ENCODE measurements around the gene MIS12.

Gene MIS12

DNA sequence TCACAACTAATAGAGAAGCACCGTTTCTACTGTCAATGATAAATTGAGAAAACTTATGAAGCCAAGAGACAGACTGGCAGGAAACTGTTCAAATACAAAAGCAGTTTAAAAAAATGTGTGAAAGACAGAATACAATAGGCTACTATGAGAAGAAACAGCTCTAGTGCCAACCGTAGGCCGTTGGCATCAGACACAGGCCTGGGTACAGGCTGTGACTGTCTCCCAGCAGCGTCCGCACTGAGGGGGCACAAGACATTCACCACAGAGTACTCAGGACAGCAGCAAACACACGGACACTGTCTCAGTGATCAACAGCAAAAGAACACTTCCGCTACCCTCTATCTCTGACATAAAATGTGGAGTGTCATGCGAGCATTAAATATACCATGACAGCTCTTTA lies 39.6 kb upstream of the MIS12 start:
- in situ Hi-C loops (cut with MboI; ENCODE audit: low pct_unique_long_range_greater_than_20kb, low sequenced_read_pairs, unreplicated experiment) = no loop called here
- TF ChIP-seq, protein P1, sequence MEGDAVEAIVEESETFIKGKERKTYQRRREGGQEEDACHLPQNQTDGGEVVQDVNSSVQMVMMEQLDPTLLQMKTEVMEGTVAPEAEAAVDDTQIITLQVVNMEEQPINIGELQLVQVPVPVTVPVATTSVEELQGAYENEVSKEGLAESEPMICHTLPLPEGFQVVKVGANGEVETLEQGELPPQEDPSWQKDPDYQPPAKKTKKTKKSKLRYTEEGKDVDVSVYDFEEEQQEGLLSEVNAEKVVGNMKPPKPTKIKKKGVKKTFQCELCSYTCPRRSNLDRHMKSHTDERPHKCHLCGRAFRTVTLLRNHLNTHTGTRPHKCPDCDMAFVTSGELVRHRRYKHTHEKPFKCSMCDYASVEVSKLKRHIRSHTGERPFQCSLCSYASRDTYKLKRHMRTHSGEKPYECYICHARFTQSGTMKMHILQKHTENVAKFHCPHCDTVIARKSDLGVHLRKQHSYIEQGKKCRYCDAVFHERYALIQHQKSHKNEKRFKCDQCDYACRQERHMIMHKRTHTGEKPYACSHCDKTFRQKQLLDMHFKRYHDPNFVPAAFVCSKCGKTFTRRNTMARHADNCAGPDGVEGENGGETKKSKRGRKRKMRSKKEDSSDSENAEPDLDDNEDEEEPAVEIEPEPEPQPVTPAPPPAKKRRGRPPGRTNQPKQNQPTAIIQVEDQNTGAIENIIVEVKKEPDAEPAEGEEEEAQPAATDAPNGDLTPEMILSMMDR (IDR thresholded peaks at IDR 0.05; ENCODE audit: extremely low read depth, insufficient read depth, missing control alignments) = no peak

DNA sequence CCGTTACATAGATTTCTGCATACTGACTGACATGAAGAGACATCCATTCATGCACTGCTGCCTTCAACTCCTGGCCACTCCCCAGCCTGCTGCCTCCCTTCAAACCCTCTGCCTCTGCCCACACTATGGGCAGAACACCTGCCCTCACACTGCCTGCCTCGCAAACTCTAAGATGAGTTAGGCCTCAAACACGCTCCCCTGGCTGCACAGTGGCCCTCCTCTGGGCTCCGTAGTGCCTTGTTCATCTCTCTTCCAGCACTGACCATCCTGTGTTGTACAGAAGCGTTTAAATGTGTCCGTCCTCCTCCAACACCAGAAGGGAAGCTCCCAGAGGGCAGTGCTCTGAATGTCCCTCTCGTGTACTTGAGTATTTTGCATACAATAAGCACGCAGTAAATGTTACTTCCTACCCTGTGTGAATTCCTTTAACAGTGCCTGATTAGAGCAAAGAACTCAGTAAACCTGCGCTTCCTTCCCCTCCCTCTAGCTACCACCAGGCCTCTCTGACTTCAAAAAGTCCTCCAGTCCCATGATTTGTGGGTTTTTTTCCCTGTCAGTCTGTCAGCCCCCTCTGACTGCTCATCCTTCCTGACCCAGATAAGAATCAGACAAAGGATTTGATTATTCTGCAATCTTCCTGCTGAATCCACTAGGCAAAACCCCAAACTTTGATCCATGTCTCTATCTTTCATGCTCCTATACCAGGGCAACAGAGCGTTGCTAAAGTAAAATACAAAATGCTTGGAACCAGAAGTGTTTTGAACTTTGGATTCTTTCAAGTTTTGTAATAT lies 21.5 kb upstream of the MIS12 start:
- TF ChIP-seq, protein P1 (IDR thresholded peaks at IDR 0.05; ENCODE audit: extremely low read depth, insufficient read depth, missing control alignments) = no peak
- DNase-seq (ENCODE audit: low spot score) = no peak
- in situ Hi-C loops (cut with MboI; ENCODE audit: low pct_unique_long_range_greater_than_20kb, low sequenced_read_pairs, unreplicated experiment) = no loop called here

More for the DNA sequence above, 39.6 kb upstream of the MIS12 start:
- DNase-seq (ENCODE audit: low spot score) = no peak

DNA sequence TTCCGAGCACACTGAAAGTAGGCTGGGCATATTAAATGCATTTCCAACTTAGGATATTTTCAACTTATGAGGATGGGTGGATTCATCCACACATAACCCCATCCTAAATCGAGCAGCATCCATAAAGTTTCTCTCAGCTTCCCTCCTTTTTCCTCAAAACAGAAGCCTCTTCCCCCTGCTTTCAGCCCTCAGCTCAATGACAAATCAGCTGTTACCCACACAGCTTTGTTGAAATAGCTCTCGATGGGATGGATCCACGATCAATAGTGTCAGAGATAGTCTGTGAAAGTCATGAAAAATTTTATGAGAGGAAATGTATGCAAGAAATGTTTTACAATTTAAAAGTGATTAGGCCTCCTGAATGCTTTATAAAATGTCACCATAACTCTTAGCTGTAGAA lies 20.1 kb upstream of the MIS12 start:
- TF ChIP-seq, protein P1 (IDR thresholded peaks at IDR 0.05; ENCODE audit: extremely low read depth, insufficient read depth, missing control alignments) = no peak
- no peak for DNase-seq (ENCODE audit: low spot score)
- in situ Hi-C loops (cut with MboI; ENCODE audit: low pct_unique_long_range_greater_than_20kb, low sequenced_read_pairs, unreplicated experiment) = no loop called here

DNA sequence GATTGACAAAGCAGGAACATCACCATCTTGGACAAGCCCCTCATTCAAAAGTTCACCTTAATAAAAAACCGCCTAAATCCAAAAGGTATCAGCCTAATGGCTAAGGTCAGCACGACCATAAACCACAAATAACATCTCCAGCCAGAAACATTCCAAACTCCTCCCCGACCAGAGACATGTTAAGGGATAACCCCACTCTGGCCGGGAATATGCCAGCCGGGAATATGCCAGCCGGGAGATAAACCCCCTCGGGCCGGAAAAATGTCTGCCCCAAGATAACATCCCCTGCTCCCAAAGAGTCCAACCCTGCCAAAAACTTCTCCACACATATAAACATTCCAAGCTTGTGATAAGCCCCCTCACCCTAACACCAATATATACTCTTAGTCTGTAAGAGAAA lies 18.9 kb upstream of the MIS12 start:
- no peak for DNase-seq (ENCODE audit: low spot score)
- in situ Hi-C loops (cut with MboI; ENCODE audit: low pct_unique_long_range_greater_than_20kb, low sequenced_read_pairs, unreplicated experiment) = no loop called here
- TF ChIP-seq, protein P1 (IDR thresholded peaks at IDR 0.05; ENCODE audit: extremely low read depth, insufficient read depth, missing control alignments) = no peak

DNA sequence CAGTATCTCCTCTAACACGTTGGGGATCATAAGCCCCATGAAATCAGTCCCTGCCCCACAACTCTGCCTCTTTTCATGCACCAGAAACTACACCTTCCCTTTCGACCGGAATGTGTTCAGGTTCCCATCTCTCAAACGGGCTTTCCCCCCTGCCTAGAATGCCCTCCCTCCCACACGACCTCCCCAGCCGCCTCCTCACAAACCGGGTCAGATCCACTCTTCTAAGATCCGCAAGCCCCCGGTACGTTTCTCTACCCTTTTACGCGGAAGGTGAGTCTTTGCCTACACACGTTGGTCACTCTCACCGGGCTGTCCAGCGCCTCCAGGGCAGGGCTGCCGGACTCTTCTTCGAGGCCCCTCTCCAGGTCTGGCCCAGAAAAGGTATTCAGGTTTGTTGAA lies 18.3 kb upstream of the MIS12 start:
- TF ChIP-seq, protein P1 (IDR thresholded peaks at IDR 0.05; ENCODE audit: extremely low read depth, insufficient read depth, missing control alignments) = no peak
- peak; percentile 29 for DNase-seq (ENCODE audit: low spot score)
- in situ Hi-C loops (cut with MboI; ENCODE audit: low pct_unique_long_range_greater_than_20kb, low sequenced_read_pairs, unreplicated experiment) = no loop called here

DNA sequence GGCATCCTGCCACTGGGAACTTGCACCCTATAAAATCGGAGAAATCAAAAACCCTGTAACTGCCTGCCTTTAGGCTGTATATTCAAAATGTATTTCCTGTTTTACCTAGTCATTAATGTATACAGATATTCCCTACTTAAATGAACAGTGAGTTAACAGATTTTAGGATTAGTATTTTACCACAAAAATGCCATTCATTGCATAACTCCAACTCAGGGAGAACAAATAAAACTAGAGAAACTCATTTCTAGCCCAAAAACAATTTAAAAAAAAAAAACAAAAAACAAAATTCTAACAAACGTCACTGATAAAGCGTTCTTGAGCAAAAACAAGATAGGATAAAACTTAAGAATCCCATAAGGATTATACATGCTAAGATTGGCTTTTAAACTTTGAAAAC lies 13.9 kb upstream of the MIS12 start:
- in situ Hi-C loops (cut with MboI; ENCODE audit: low pct_unique_long_range_greater_than_20kb, low sequenced_read_pairs, unreplicated experiment) = no loop called here
- TF ChIP-seq, protein P1 (IDR thresholded peaks at IDR 0.05; ENCODE audit: extremely low read depth, insufficient read depth, missing control alignments) = no peak
- no peak for DNase-seq (ENCODE audit: low spot score)
